GM12892 (cell line): ENCODE measurements around the gene ARMCX4.

Experiments used
- POLR2A ChIP-seq: IDR thresholded peaks from 2 replicates; pipeline ENCODE4 v1.6.1; 2011; ENCODE audit warnings: low read depth, low read length, control low read depth
- POLR2AphosphoS5 ChIP-seq: IDR thresholded peaks from 2 replicates; pipeline ENCODE4 v1.6.1; 2011; ENCODE audit warnings: low read depth, low read length, control low read depth
- TAF1 ChIP-seq: IDR thresholded peaks from 2 replicates; pipeline ENCODE4 v1.6.1; 2011; ENCODE audit warnings: low read depth, mild to moderate bottlenecking, control low read depth, low read length, borderline replicate concordance

GRCh38 chrX:101450961-101451360 lies 34.3 kb upstream of the ARMCX4 start:
- TF ChIP-seq POLR2A (no peak), POLR2AphosphoS5 (no peak), TAF1 (no peak)
